Measurements from ENCODE around the gene MRS2.

DNA sequence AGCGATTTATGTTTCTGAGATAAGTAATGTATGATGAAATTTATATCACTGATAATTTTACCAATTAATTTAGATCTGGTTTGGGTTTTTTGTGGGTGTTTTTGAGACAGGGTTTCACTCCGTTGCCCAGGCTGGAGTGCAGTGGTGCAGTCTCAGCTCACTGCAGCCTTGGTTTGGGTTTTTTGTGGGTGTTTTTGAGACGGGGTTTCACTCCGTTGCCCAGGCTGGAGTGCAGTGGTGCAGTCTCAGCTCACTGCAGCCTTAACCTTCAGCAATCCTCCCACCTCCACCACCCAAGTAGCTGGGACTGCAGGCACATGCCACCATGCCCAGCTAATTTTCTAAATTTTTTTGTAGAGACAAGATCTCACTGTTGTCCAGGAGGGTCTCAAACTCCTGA lies 13.0 kb downstream of the MRS2 start:
- TF ChIP-seq, protein P1, sequence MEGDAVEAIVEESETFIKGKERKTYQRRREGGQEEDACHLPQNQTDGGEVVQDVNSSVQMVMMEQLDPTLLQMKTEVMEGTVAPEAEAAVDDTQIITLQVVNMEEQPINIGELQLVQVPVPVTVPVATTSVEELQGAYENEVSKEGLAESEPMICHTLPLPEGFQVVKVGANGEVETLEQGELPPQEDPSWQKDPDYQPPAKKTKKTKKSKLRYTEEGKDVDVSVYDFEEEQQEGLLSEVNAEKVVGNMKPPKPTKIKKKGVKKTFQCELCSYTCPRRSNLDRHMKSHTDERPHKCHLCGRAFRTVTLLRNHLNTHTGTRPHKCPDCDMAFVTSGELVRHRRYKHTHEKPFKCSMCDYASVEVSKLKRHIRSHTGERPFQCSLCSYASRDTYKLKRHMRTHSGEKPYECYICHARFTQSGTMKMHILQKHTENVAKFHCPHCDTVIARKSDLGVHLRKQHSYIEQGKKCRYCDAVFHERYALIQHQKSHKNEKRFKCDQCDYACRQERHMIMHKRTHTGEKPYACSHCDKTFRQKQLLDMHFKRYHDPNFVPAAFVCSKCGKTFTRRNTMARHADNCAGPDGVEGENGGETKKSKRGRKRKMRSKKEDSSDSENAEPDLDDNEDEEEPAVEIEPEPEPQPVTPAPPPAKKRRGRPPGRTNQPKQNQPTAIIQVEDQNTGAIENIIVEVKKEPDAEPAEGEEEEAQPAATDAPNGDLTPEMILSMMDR (IDR thresholded peaks at IDR 0.05) = no peak
- TF ChIP-seq POLR2A (IDR thresholded peaks at IDR 0.05) = no peak
